Osteoblast (primary cell): ENCODE results near the gene MICALL2. TPM values are rescaled to one million over a fixed set of nuclear protein-coding genes. Genes with fewer than 3 reads are reported as not detected.
A peak's percentile ranks its signal among the peaks of the same experiment; 100 is the strongest.

Source experiments
- DNase-seq: peaks from one replicate; pipeline ENCODE4 v3.0.0; 2011; ENCODE audit warnings: low spot score, mixed read lengths; ENCODE audit not compliant: insufficient read length; ENCODE audit errors: missing footprints
- H2AFZ ChIP-seq: 2 replicates; pipeline ENCODE4 v1.6.0; 2011; ENCODE audit warnings: mild to moderate bottlenecking, low read length
- H3K27ac ChIP-seq: 2 replicates; pipeline ENCODE4 v1.5.1; 2011; ENCODE audit warnings: mild to moderate bottlenecking, low read depth, low read length, moderate library complexity
- H3K27me3 ChIP-seq: 2 replicates; pipeline ENCODE4 v1.6.0; 2012; ENCODE audit warnings: mild to moderate bottlenecking, control low read depth, inconsistent platforms, low read length, moderate library complexity; ENCODE audit not compliant: insufficient read depth
- H3K36me3 ChIP-seq: 2 replicates; pipeline ENCODE4 v1.5.1; 2011; ENCODE audit warnings: mild to moderate bottlenecking, low read length, control low read depth, moderate library complexity; ENCODE audit not compliant: insufficient read depth
- H3K4me1 ChIP-seq: 2 replicates; pipeline ENCODE4 v1.5.1; 2011; ENCODE audit warnings: mild to moderate bottlenecking, low read length, control low read depth, moderate library complexity; ENCODE audit not compliant: insufficient read depth
- H3K4me2 ChIP-seq: 2 replicates; pipeline ENCODE4 v1.6.0; 2011; ENCODE audit warnings: mild to moderate bottlenecking, low read length; ENCODE audit not compliant: insufficient read depth
- H3K4me3 ChIP-seq: fragments of 200-600 bp; sonication (generic); 3 replicates; pipeline ENCODE4 v1.5.1; 2012; ENCODE audit warnings: mild to moderate bottlenecking, low read length, inconsistent platforms; ENCODE audit not compliant: insufficient read depth
- H3K79me2 ChIP-seq: 2 replicates; pipeline ENCODE4 v1.6.0; 2012; ENCODE audit warnings: mild to moderate bottlenecking, low read length, control low read depth, inconsistent platforms; ENCODE audit not compliant: insufficient read depth
- H3K9me3 ChIP-seq: 2 replicates; pipeline ENCODE4 v1.5.1; 2011; ENCODE audit warnings: low read depth, low read length, control low read depth
- H4K20me1 ChIP-seq: 2 replicates; pipeline ENCODE4 v1.6.0; 2012; ENCODE audit warnings: mild to moderate bottlenecking, low read length, control low read depth; ENCODE audit not compliant: insufficient read depth
- CTCF ChIP-seq: IDR thresholded peaks from 2 replicates; pipeline ENCODE4 v1.5.1; 2011; ENCODE audit warnings: mild to moderate bottlenecking, low read depth, low read length, moderate library complexity; ENCODE audit errors: extremely low read depth
- total RNA-seq: library from RNA; depleted of rRNA; stranded (reverse); fragments of >200 nt; gene quantifications from 2 replicates; pipeline ENCODE4 v1.2.3, GENCODE V29; 2012

MICALL2 gene
- total RNA-seq, 1 donor = 30.4 TPM

- Histone ChIP-seq H4K20me1 (no peaks in the 10 kb centered on the region), H3K9me3 (peaks cover 4% of the 10 kb centered on the region), H3K27ac (no peak overlapping the region), H3K27me3 (peaks cover 59% of the 10 kb centered on the region), H3K4me3 (no peak overlapping the region), H3K4me2 (peak overlapping the region; percentile 39), H3K36me3 (no peaks in the 10 kb centered on the region), H3K79me2 (no peaks in the 10 kb centered on the region), H2AFZ (no peak overlapping the region), H3K4me1 (peaks cover 5% of the 10 kb centered on the region)
- peak; percentile 17 for TF ChIP-seq CTCF
- DNase-seq = peak; percentile 93
Observed at GRCh38 chr7:1403638-1404459, 55.4 kb downstream of the MICALL2 start.

- H3K4me2 ChIP-seq = no peak overlapping the region
- H3K4me1 ChIP-seq = peaks cover 5% of the 10 kb centered on the region
- no peaks in the 10 kb centered on the region for H3K36me3 ChIP-seq
- H3K9me3 ChIP-seq = peaks cover 4% of the 10 kb centered on the region
- no peak overlapping the region for H2AFZ ChIP-seq
- DNase-seq = peak; percentile 48
- H3K79me2 ChIP-seq = no peaks in the 10 kb centered on the region
- no peak overlapping the region for H3K4me3 ChIP-seq
- no peak for TF ChIP-seq CTCF
- no peaks in the 10 kb centered on the region for H4K20me1 ChIP-seq
- H3K27me3 ChIP-seq = peaks cover 54% of the 10 kb centered on the region
- no peak overlapping the region for H3K27ac ChIP-seq
Observed at GRCh38 chr7:1402791-1403637, 56.3 kb downstream of the MICALL2 start.

GRCh38 chr7:1402110-1402790, 57.0 kb downstream of the MICALL2 start:
- DNase-seq = peak; percentile 49
- no peak overlapping the region for H3K4me3 ChIP-seq
- peaks cover 5% of the 10 kb centered on the region for H3K4me1 ChIP-seq
- no peak overlapping the region for H2AFZ ChIP-seq
- H3K27ac ChIP-seq = no peak overlapping the region
- no peak for TF ChIP-seq CTCF
- H3K79me2 ChIP-seq = no peaks in the 10 kb centered on the region
- no peaks in the 10 kb centered on the region for H4K20me1 ChIP-seq
- peaks cover 4% of the 10 kb centered on the region for H3K9me3 ChIP-seq
- H3K36me3 ChIP-seq = no peaks in the 10 kb centered on the region
- H3K27me3 ChIP-seq = peaks cover 54% of the 10 kb centered on the region
- H3K4me2 ChIP-seq = no peak overlapping the region
